ENCODE results near the gene IFT122.

IFT122 gene

GRCh38 chr3:129442486-129442885 lies 2.5 kb downstream of the IFT122 start:
- DNase-seq: no peak

- no peak for DNase-seq
Observed at GRCh38 chr3:129442947-129443346, 2.9 kb downstream of the IFT122 start.

- no peak for DNase-seq
Observed at GRCh38 chr3:129445471-129445870, 5.4 kb downstream of the IFT122 start.

GRCh38 chr3:129446926-129447325 lies 6.9 kb downstream of the IFT122 start:
- no peak for DNase-seq

GRCh38 chr3:129448186-129448895 lies 8.3 kb downstream of the IFT122 start:
- no peak for DNase-seq

- no peak for DNase-seq
Observed at GRCh38 chr3:129449279-129450115, 9.5 kb downstream of the IFT122 start.

GRCh38 chr3:129453732-129454131 lies 13.7 kb downstream of the IFT122 start:
- DNase-seq: no peak

GRCh38 chr3:129460155-129460554 lies 20.1 kb downstream of the IFT122 start:
- no peak for DNase-seq

- DNase-seq: no peak
Observed at GRCh38 chr3:129460572-129460971, 20.5 kb downstream of the IFT122 start.

- no peak for DNase-seq
Observed at GRCh38 chr3:129461022-129461421, 21.0 kb downstream of the IFT122 start.

GRCh38 chr3:129461461-129462146 lies 21.6 kb downstream of the IFT122 start:
- no peak for DNase-seq

GRCh38 chr3:129462361-129462968 lies 22.4 kb downstream of the IFT122 start:
- no peak for DNase-seq

GRCh38 chr3:129463094-129463493 lies 23.1 kb downstream of the IFT122 start:
- no peak for DNase-seq

- no peak for DNase-seq
Observed at GRCh38 chr3:129463716-129464115, 23.7 kb downstream of the IFT122 start.

- DNase-seq: no peak
Observed at GRCh38 chr3:129467932-129468331, 27.9 kb downstream of the IFT122 start.

GRCh38 chr3:129469026-129469425 lies 29.0 kb downstream of the IFT122 start:
- no peak for DNase-seq

- no peak for DNase-seq
Observed at GRCh38 chr3:129470861-129471260, 30.8 kb downstream of the IFT122 start.

GRCh38 chr3:129473067-129473768 lies 33.2 kb downstream of the IFT122 start:
- DNase-seq: no peak

- DNase-seq: no peak
Observed at GRCh38 chr3:129473769-129474152, 33.7 kb downstream of the IFT122 start.

- no peak for DNase-seq
Observed at GRCh38 chr3:129474984-129475804, 35.2 kb downstream of the IFT122 start.

- DNase-seq: no peak
Observed at GRCh38 chr3:129475863-129476262, 35.8 kb downstream of the IFT122 start.

- DNase-seq: no peak
Observed at GRCh38 chr3:129476586-129476985, 36.6 kb downstream of the IFT122 start.

Data from GOT3 (cell line).